GM13976 (cell line): Measurements from ENCODE around the gene TMEM89.
A peak's percentile ranks its signal among the peaks of the same experiment; 100 is the strongest.

Experiments used
- DNase-seq: peaks from one replicate; pipeline ENCODE4 v3.0.0; 2012; ENCODE audit warnings: low spot score
- in situ Hi-C: fragments of 300-500 bp; cut with MboI; formaldehyde crosslinking; loops from one replicate; pipeline ENCODE4 v1.12.0; 2022; ENCODE audit warnings: low sequenced_read_pairs, mixed read lengths, inconsistent platforms; ENCODE audit not compliant: unreplicated experiment
- TF ChIP-seq, protein P1 (sequence below): IDR thresholded peaks from 2 replicates; pipeline ENCODE4 v1.5.1; 2012; ENCODE audit warnings: borderline replicate concordance, mild to moderate bottlenecking; ENCODE audit not compliant: insufficient read depth; ENCODE audit errors: extremely low read depth, missing control alignments, control extremely low read depth

TMEM89 gene

DNA sequence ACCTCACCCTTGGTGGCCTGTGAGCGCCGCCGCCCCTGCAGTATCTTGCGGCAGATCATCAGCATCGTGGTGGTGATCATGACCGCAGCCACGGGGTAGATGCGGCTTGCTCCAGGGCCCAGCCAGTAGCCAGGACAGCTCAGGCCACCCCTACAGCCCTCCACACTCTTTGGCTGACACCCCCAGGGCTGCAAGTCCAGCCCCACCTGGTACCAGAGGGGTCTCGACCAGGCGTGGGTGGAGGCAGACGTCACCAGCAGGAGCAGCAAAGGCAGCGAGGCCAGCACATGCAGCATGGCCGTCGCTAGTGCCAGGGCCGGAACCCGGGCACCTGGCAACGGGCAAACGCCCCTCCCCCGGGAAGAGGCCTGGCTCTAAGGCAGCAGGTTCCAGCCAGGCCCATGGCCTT lies at the start of gene TMEM89:
TSS of gene TMEM89 (minus strand) at position 309 of the 409 bp plus-strand sequence. CDS start at position 296, 13 bp downstream.
- TF ChIP-seq, protein P1, sequence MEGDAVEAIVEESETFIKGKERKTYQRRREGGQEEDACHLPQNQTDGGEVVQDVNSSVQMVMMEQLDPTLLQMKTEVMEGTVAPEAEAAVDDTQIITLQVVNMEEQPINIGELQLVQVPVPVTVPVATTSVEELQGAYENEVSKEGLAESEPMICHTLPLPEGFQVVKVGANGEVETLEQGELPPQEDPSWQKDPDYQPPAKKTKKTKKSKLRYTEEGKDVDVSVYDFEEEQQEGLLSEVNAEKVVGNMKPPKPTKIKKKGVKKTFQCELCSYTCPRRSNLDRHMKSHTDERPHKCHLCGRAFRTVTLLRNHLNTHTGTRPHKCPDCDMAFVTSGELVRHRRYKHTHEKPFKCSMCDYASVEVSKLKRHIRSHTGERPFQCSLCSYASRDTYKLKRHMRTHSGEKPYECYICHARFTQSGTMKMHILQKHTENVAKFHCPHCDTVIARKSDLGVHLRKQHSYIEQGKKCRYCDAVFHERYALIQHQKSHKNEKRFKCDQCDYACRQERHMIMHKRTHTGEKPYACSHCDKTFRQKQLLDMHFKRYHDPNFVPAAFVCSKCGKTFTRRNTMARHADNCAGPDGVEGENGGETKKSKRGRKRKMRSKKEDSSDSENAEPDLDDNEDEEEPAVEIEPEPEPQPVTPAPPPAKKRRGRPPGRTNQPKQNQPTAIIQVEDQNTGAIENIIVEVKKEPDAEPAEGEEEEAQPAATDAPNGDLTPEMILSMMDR: no peak
- in situ Hi-C loops: no loop called here
- no peak for DNase-seq

GRCh38 chr3:48664929-48665328 lies 43.4 kb upstream of the TMEM89 start:
- no peak for DNase-seq
- TF ChIP-seq, protein P1: no peak
- in situ Hi-C loops: no loop called here

DNA sequence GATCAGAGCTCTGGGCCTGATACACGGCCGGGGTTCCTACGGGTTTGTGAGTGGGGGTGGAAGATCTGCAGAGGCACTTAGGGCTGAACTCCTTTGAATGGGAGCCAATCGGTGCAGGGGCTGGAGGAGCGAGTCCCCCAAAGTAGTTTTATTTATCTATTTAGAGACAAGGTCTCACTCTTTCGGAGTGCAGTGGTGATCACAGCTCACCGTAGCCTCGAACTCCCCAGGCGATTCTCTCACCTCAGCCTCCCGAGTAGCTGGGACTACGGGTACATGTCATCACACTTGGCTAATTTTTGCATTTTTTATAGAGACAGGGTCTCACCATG lies 42.7 kb upstream of the TMEM89 start:
- in situ Hi-C loops: no loop called here
- DNase-seq: no peak
- TF ChIP-seq, protein P1: no peak

DNA sequence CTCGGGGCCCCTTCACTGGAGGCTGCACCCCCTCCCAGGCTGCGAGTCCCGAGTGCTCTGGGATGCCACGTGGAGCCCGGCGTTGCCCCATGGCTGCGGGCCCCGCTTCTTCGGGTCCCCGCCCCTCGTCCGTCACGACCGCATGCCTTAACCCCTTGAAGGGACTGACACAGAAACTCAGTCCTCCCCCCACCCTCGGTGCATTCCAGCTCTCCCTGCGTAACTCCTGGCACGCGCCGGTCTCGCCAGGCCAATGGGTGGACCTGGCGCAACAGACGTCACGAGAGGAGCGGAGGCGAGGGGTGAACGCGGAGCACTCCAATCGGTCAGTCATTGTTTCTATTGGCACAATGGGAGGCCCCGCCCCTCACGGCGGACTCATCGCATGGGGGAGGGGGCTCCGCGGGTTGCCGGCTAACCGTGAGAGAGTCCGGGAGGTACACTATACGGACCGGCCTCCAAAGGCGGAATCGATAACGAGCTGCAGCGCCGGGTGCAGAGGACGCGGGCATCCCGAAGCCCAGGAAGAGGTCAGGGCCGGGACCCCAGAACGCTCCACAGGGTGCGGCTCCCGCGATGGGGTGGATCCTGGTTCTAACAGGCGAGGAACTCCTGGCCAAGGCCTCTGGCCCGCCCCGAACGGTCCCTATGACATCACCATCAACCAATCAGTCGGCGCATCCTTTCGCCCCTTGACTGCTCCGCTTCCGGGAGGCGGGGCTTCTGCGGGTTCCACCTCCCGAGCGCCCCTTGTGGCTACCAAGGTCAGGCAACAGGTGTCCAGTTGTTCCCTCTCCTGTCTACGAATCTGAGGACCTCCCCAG lies 42.1 kb upstream of the TMEM89 start:
- peak; percentile 99 for DNase-seq
- in situ Hi-C loops: no loop called here
- TF ChIP-seq, protein P1: peak; percentile 70

DNA sequence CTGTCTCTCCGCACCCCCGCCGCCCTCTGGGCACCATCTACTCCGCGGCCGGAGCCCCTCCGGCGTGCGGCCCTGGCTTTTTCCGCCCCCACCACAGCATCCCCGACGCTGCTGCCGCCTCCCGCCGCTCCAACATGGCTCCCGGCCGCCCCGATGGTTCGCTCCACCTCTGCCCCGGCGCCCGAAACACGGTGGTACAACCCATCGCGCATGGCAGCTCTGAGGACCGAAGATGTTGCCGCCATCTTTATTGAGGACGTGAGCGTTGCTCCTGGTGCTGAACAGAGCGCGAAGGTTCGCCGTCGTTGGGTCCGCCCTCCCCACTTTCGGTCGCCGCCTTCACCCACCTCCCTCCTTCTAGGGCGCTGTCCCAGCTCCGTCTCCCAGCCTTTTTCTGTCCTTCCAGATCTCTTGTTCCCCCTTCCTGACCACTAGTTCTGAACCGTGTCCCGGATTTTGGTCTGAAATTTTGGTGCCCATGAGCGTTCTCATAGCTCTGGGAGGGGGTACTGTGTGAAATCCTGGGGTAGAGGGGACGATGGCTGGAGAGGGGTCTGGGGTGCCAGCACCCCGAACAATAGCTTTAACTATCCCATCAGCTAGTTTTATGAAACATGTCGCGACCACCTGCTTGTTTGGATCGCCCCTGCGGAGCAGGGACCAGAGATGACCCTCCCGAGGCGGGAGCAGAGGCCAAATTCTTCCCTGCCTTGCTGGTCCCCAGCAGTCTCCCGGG lies 41.4 kb upstream of the TMEM89 start, which contains the start of gene CELSR3:
TSS of gene CELSR3 (minus strand) at position 134 of the 736 bp plus-strand sequence. CDS start 252 bp downstream, outside the sequence.
- TF ChIP-seq, protein P1: no peak
- peak; percentile 73 for DNase-seq
- in situ Hi-C loops: no loop called here

DNA sequence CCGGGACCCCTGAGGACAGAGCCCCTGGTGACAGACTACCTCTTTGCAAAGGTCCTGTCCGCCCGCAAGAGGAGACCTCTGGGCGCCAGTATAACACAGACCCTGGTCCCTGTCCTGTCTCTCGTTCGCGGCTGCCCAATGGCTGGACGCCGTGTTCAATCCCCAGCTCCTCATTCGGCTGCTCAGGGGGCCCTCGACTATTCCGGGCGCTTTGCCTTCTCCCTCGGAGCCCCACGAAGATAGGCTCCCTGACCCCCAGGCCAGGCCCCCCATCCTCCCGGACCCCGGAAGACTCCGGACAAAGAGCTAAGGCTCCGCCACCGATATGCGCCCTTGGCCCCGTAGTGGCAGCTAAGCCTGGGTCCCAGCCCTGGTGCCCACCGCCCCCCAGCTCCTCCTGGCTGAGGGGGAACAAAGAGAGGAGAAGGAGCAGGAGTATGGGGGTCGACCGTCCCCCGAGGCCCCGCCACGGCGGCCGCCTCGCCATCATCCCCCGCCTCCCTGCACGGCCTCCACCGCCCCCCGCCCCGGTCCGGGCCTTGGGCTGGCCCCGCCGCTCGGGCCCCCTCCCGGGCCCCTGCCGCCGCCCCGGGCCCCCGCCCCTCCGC lies 40.7 kb upstream of the TMEM89 start:
- DNase-seq: no peak
- in situ Hi-C loops: no loop called here
- TF ChIP-seq, protein P1: no peak
